GM19467 (cell line): ENCODE data around the gene INPP4B.
A peak's percentile ranks its signal among the peaks of the same experiment; 100 is the strongest.

Experiments
- ATAC-seq: cut with Tn5 transposase; IDR thresholded peaks from one replicate; pipeline ENCODE4 v1.9.1; 2021; ENCODE audit warnings: mild to moderate bottlenecking, moderate library complexity; ENCODE audit not compliant: unreplicated experiment

INPP4B gene

DNA sequence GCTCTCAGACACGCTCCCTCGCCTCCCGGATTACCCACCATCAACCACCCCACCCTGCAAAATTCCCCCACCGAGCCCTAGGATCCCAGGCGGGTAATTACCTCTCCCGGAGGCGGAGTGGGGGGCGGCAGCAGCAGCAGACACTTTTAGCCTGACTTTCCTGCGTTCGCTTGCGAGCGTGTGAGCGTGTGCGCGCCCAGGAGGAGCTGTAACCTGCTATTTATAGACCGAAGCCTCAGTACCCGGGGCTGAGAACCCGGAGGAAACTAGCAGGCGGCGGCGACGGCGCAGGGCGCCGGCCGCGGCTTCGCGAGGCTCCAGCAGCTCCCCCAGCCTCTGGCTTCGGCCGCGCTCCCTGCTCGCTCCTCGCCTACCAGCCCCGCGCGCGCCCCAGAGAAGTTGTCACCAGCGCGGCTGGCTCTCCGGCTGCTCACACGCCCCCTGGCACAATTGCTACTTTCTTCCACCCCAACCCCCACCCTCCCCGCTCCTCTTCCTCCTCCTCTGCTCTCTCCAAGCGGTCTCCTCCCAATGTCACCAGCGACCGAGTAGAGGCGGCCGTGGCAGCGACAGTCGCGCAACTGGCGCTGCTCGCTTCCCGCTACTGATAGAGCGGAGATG is at the start of gene INPP4B:
INPP4B (minus strand) TSS at position 194 of the 621 bp plus-strand sequence.
- ATAC-seq, result no peak

GRCh38 chr4:142893012-142893411 is 46.9 kb upstream of the INPP4B start:
- ATAC-seq, result no peak

DNA sequence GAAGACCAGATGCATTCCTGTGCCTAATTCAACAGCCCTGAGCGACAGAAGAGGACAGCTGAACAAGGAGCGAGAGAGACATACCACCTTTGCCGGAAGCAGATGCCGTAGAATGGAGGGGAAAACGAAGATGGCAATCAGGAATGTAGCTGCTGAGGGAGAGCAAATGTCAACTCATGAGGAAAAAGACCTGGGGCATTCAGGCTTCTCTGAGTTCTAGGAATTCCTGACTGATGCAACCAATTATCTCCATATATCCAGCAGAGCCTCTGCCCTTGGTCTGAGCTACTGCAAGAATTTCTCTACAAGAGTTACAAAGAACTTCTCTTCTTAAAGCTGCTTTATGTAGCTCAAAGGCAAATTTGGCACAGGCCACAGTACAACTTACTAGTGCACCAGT is 40.5 kb upstream of the INPP4B start:
- ATAC-seq, result no peak

DNA sequence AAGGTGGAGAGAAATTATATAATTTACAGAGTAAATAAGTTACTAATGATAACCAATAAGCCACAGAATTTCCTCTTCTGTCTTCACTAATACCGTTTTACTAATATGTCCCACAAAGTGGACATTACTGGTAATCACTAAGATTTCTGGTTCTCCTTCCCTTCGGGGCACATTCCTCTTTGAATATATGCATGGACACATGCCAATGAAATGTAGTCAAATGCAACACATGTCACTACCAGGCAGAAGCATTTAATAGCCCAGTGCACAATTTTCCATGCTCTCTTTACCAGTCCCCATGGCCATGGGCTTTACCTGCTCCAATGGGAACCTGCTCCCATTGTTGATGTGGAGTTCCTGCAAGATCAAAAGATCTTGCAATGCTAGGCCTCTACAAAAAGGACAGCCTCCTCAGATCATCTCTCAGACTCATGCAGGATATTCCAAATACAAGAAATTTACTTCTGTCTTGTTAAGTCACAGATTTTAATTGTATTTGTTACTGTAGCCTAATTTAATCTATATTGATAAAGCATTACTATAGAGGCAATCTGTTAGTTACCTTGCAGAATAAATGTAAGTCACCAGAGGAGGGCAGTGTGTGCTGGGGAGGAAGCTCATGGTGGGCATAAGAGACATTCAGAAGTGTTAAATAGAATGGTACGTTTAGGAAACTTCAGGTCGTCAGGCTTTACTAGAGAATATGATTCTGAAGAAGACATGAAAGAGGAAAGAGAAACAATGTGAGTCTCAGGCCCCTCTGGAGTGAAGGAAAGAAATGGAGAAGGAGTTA is 37.1 kb upstream of the INPP4B start:
- no peak for ATAC-seq

DNA sequence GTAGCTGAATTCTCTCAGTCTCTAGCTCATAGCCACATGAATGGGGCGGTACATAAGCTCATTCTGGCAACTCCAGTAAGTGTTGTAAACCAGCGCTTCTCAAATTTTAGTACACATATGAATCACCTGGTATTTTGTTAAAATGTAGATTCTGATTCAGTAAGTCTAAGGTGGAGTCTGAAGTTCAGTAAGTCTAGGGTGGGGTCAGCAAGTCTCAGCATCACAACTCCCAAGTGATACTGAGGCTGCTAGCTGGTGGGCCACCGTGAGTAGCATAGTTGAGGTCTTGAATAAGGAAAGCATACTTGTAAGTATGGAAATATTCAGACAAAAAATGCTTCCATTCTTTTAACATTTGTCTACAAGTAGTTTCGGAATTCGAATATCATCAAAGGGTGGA is 36.1 kb upstream of the INPP4B start:
- no peak for ATAC-seq

GRCh38 chr4:142881331-142881730 is 35.2 kb upstream of the INPP4B start:
- no peak for ATAC-seq

DNA sequence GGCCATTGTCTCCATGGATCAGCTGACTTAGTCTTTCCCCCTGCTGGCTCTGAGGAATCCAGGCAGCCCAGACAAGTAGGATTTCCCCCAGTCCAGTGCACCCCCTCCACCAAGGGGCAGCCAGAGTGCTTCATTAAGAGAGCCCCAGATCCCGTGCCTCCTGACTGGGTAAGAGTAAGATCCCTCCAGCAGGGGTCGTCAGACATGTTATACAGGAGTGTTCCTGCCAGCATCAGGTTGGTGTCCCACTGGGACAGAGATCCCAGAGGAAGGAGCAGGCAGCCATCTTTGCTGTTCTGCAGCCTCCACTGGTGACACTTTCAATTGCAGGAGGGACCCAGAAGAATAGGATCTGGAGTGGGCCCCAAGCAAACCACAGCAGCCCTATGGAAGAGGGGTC is 29.0 kb upstream of the INPP4B start:
- ATAC-seq, result no peak

GRCh38 chr4:142874684-142875083 is 28.6 kb upstream of the INPP4B start:
- ATAC-seq, result no peak

DNA sequence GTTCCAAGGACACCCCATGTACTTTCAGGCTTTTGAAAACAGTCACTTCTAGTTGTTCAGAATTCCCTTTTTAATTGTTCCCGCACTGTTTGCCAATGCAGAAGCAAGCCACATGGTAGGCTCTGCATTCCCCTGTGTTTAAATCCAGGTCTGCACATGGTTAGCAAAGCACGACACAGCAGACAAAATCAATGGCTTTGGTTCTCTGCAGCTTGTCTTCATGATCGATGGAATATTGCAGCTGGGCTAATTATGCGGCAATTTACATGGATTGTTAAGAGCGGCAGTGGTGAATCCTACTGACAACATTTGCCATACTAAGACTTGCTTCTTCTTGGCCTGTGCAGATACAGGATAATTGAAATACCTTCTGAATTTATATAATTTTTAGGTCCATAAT is 20.6 kb upstream of the INPP4B start:
- no peak for ATAC-seq

DNA sequence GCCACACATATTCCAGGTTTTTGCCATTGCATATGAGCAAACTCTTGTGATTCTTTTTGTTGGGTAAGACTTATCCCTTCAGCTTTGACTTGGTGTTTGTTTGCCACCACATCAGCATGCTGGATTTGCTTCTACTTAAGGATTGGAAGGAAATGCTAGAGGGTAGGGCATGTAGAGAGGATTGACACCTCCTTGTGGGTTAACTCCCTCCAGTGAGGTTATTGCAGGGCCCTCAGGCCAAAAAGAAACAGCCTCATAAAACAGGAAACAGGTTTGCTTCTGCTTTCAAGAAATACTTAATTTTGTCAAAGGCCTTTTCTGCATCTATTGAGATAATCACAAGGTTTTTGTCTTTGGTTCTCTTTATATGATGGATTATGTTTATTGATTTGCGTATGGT is 15.2 kb upstream of the INPP4B start:
- no peak for ATAC-seq

DNA sequence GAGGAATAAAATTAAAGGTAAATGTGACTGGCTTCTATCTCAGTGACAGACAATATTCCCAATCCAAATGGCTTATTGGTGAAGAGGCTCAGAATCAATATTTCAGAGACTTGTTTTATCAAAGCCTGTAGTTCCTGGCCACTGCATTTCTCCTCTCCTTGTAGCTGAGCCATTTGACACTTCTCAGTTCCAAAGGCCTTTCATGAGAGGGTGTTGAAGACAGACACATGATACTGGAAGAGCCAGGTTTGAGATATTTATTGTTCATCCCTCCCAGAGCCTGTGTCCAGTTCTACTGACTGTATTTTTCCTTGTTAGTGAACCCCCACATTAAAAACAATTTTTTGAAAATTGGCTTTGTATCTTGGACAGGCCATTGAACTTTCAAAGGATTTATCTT is 12.9 kb upstream of the INPP4B start:
- no peak for ATAC-seq

DNA sequence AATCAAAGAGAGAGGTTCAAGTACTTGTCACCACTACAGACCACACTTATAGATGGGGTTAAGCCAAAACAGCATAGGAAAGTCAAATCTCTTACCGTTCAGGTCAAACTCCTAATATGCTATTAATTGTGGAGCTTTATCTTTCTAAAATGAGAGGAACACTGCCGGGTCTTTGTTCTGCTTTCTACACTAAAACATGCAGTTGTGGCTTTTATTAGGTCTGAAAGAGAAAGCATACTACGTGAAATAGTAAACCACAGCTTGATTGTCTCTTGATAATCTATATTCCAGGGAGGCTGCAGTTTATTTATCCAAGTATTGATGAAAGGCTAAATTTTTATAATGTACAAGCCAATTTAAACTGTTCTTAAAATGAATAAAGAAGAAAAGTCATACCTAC is 12.3 kb upstream of the INPP4B start:
- ATAC-seq, result no peak

GRCh38 chr4:142856576-142856975 is 10.5 kb upstream of the INPP4B start:
- ATAC-seq, result no peak

- ATAC-seq, result no peak
Observed at GRCh38 chr4:142850478-142850877, 4.4 kb upstream of the INPP4B start.

DNA sequence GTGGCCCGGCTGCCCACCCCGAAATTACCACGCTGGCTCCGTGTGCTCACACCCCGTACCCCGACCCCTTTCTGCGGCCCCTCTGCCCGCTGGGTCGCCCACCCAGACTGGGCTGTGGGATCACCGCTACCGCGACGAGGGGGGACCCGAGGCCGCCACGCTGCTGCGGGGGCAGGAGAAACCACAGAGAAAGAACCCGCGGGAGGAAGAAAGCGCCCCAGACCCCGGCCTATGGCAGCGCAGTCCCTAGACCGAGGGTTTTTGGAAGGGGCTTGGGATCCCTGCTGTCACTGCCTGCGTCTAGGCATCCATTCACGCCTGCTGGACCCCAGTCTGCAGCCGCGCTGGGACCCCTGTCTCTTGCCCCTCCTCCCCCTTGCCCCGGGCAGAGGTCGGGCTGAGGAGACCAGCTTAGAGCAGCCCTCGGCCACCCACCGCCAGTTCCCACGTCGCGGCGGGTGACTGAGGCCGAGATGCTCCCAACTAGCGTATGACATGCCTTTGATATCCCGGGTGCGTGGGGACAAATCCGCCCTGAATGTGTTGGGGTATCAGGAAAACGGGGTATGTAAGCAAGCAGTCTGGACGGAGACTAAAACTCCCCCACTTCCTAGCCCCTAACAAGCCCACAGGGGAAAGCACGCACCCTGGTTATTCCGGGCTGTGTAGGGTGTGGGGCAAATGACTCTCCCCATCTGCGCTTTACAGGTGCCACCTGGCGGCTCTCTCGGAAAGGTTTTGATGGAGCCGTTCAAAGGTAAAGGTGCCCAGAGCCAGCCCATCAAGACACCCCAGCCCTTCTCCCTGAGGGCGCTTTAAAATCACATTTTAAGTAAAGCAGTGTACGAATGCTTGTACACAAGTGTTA is 862 bp upstream of the INPP4B start:
- ATAC-seq, result peak; percentile 62

DNA sequence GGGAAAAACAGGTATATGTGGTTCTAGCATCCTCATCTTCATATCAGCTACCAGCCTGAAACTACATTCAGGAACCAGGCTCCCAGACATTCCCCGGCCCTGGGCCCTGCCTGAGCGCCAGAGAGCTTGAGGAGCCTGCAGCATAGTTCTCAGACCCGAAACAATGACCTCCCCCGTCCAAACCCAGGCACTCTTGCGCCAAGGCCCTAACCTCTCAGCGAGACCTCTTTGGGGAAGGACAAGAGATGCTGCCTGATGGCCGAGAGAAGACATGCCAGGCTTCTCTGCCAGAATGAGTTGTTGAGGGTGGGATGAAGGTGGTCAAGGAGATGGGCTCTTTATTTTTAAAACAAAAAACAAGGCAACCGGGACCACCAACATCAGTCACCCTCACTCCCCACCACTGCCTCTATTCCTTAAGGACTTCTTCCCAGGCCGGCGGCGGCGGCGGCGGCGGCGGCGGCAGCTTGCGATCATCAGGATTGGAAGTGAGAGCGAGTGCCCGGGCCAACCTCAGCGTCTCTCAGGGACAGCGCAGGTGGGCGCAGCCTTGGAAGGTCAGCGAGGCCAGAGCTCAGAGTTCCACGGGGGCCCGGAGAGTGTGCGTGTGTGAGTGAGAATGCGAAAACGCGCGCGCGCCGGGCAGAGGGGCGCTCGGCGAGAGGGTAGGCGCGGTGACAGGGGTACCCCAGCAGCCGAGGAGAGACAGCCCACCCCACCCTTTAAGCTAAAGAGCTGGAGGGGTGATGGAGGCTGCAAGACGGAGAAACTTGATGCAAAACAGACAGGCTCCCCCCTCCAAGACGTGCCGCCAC is 601 bp downstream of the INPP4B start:
- ATAC-seq, result no peak

GRCh38 chr4:142844782-142845181 is 1.3 kb downstream of the INPP4B start:
- no peak for ATAC-seq

DNA sequence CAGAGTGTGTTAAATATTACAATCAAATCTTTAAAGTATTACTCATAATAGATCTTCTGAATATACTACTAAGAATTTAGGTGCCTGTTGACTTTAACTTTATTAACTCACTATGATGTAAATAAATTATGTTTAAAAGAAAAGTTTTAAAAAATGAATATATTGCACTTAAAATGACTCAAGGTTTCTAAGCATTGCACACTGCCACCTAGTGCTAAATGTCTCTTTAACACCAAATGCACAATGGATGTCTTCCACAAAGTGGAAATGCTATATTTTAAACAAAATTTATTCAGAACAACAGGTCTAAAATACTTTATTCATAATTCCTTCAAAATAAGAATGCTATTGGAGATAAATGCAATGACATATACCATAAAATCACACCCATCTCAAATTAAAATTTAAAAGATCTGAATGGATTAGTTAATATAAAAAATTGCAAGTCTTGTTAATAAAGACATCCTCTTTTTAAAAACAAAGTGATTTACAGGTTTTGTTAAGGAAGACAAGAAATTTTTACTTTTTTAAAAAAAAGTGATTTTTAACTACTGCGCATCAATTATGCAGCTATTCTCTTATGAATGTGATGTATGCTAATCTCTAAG is 5.5 kb downstream of the INPP4B start:
- no peak for ATAC-seq

DNA sequence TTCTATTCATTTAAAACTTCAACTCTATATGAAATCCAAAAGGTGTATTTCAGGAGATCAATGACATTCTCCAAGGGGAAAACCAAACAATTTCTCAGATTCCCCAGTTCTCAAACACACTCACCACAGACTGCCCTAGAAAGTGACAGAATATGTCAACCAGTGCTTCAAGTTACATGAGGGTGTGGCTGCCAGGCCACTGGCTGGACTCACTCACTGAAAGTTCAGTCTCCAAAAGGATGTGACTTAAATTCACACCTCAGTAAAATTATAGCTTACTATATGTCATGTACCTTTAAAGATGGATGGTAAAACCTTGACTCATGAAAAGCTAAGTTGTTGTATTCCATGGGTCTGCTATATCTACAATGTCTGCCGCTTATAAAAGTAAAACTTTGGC is 7.3 kb downstream of the INPP4B start:
- ATAC-seq, result no peak

DNA sequence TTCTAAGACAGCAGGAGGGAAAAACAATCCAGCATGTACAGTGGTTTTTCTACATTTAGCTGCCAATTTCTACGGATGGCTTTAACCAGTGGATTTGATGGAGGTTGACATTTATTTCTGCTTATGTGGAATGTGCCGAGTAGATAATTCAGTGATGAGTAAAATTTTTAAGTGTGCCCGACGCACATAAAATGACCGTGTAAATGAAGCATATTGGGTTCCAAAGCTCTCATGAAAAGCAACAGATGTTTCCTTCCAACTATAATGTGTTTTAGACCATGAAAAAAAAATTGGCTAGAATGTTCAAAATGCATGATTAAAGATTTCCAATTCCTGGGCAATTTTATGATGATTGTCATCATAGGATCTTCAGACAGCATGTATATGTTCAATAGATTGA is 14.1 kb downstream of the INPP4B start:
- no peak for ATAC-seq
